SK-N-SH treated with all-trans-retinoic acid at 6 μM for 48 hours (cell line): Measurements from ENCODE around the gene SCGB3A1.

ENCODE experiments used
- ARNTL ChIP-seq: fragments of 450-650 bp; formaldehyde crosslinking; IDR thresholded peaks from 2 replicates; pipeline ENCODE4 v1.5.0; 2020; ENCODE audit warnings: low read depth, mild to moderate bottlenecking, moderate library complexity, borderline replicate concordance
- RARB ChIP-seq: fragments of 250-450 bp; sonication (Bioruptor Pico); IDR thresholded peaks from 2 replicates; pipeline ENCODE4 v1.8.0; 2021; ENCODE audit warnings: mild to moderate bottlenecking, moderate library complexity
- SNAI2 ChIP-seq: fragments of 250-450 bp; sonication (Bioruptor Pico); IDR thresholded peaks from 2 replicates; pipeline ENCODE4 v1.5.0; 2020; ENCODE audit warnings: mild to moderate bottlenecking, moderate library complexity
- ZFP30 ChIP-seq: fragments of 450-650 bp; formaldehyde crosslinking; IDR thresholded peaks from 2 replicates; pipeline ENCODE4 v1.5.0; 2022; ENCODE audit warnings: mild to moderate bottlenecking, moderate library complexity
- ZNF8 ChIP-seq: fragments of 450-650 bp; formaldehyde crosslinking; IDR thresholded peaks from 2 replicates; pipeline ENCODE4 v1.5.0; 2020; ENCODE audit warnings: mild to moderate bottlenecking, moderate library complexity
- TF ChIP-seq, protein P1 (sequence below): fragments of 250-450 bp; sonication (Bioruptor Pico); IDR thresholded peaks from 2 replicates; pipeline ENCODE4 v1.8.0; 2021; ENCODE audit warnings: low read depth, mild to moderate bottlenecking, moderate library complexity, borderline replicate concordance
- TF ChIP-seq, protein P2 (sequence below): fragments of 250-450 bp; sonication (Bioruptor Pico); IDR thresholded peaks from 2 replicates; pipeline ENCODE4 v1.8.0; 2020; ENCODE audit warnings: mild to moderate bottlenecking, moderate library complexity, borderline replicate concordance

- no peak for TF ChIP-seq ZFP30 (CRISPR knock-in tag)
- no peak for TF ChIP-seq ARNTL (CRISPR knock-in tag)
- TF ChIP-seq RARB (CRISPR knock-in tag), result no peak
- TF ChIP-seq, protein P1, sequence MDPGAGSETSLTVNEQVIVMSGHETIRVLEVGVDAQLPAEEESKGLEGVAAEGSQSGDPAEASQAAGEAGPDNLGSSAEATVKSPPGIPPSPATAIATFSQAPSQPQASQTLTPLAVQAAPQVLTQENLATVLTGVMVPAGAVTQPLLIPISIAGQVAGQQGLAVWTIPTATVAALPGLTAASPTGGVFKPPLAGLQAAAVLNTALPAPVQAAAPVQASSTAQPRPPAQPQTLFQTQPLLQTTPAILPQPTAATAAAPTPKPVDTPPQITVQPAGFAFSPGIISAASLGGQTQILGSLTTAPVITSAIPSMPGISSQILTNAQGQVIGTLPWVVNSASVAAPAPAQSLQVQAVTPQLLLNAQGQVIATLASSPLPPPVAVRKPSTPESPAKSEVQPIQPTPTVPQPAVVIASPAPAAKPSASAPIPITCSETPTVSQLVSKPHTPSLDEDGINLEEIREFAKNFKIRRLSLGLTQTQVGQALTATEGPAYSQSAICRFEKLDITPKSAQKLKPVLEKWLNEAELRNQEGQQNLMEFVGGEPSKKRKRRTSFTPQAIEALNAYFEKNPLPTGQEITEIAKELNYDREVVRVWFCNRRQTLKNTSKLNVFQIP (CRISPR knock-in tag), result no peak
- TF ChIP-seq ZNF8 (CRISPR knock-in tag), result no peak
- no peak for TF ChIP-seq SNAI2 (CRISPR knock-in tag)
- TF ChIP-seq, protein P2, sequence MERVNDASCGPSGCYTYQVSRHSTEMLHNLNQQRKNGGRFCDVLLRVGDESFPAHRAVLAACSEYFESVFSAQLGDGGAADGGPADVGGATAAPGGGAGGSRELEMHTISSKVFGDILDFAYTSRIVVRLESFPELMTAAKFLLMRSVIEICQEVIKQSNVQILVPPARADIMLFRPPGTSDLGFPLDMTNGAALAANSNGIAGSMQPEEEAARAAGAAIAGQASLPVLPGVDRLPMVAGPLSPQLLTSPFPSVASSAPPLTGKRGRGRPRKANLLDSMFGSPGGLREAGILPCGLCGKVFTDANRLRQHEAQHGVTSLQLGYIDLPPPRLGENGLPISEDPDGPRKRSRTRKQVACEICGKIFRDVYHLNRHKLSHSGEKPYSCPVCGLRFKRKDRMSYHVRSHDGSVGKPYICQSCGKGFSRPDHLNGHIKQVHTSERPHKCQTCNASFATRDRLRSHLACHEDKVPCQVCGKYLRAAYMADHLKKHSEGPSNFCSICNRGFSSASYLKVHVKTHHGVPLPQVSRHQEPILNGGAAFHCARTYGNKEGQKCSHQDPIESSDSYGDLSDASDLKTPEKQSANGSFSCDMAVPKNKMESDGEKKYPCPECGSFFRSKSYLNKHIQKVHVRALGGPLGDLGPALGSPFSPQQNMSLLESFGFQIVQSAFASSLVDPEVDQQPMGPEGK (CRISPR knock-in tag), result no peak
Measured at GRCh38 chr5:180625125-180625790, 34.0 kb upstream of the SCGB3A1 start.
